ENCODE measurements around the gene DCAF12. TPM values are rescaled to one million over a fixed set of nuclear protein-coding genes. Genes with fewer than 3 reads are reported as not detected.
A peak's percentile ranks its signal among the peaks of the same experiment; 100 is the strongest.

The DCAF12 gene
- total RNA-seq, 1 donor from 2014 or later, result 52.6 TPM

DNA sequence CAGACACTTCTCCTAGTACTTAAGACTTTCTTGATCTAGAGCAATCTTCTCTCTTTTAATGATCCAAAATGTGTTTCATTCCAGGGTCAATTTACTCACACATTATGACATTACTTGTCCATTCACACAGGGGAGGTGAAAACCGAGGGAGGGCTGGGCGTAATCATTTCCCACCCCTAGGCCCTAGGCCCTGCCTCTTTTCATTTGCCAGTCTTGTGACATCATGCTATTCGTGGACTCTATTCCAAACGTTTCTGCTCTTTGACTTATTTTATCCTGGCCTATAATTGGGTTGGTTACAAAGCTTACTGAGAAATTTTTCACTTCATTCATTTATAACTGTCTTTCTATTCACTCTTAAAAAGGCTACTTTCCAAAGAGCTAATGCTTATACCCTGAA lies 2.4 kb downstream of the DCAF12 start:
- no peaks in the 10 kb centered on the region for H3K9me3 Mint-ChIP-seq
- H3K27me3 Mint-ChIP-seq (ENCODE audit: low read depth), result no peaks in the 10 kb centered on the region
- TF ChIP-seq, protein P1, sequence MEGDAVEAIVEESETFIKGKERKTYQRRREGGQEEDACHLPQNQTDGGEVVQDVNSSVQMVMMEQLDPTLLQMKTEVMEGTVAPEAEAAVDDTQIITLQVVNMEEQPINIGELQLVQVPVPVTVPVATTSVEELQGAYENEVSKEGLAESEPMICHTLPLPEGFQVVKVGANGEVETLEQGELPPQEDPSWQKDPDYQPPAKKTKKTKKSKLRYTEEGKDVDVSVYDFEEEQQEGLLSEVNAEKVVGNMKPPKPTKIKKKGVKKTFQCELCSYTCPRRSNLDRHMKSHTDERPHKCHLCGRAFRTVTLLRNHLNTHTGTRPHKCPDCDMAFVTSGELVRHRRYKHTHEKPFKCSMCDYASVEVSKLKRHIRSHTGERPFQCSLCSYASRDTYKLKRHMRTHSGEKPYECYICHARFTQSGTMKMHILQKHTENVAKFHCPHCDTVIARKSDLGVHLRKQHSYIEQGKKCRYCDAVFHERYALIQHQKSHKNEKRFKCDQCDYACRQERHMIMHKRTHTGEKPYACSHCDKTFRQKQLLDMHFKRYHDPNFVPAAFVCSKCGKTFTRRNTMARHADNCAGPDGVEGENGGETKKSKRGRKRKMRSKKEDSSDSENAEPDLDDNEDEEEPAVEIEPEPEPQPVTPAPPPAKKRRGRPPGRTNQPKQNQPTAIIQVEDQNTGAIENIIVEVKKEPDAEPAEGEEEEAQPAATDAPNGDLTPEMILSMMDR (conservative IDR thresholded peaks at IDR 0.05), result no peak
- no peak overlapping the region for H3K27ac Mint-ChIP-seq (ENCODE audit: unreplicated experiment)
- H3K4me1 Mint-ChIP-seq, result peaks cover 47% of the 10 kb centered on the region
- peaks cover 11% of the 10 kb centered on the region for H3K36me3 Mint-ChIP-seq (ENCODE audit: low read depth)
- DNase-seq (ENCODE audit: low read depth, low spot score), result no peak
- H3K4me3 Mint-ChIP-seq, result peak overlapping the region; percentile 12

DNA sequence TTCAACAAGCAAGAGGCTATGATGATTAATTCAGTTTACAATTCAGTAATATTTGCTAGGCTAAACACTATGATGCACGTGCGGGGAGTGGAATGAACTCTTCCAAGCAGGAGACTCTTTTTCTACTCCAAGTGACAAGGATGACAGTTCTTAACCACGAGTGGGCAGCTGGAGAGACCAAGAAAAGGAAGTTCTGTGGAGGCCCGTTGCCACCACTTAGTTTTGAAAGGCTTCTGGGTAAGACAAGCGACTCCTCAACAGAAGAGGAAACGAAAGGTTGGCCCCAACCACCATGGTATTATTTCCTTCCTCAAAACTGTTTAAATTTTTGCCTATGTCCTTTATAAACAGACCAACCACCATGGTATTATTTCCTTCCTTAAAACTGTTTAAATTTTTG lies 2.8 kb downstream of the DCAF12 start:
- Mint-ChIP-seq H3K27me3 (ENCODE audit: low read depth) (no peaks in the 10 kb centered on the region), H3K4me3 (peak overlapping the region; percentile 61), H3K36me3 (ENCODE audit: low read depth) (peaks cover 11% of the 10 kb centered on the region), H3K9me3 (no peaks in the 10 kb centered on the region), H3K4me1 (peaks cover 47% of the 10 kb centered on the region), H3K27ac (ENCODE audit: unreplicated experiment) (no peak overlapping the region)
- DNase-seq (ENCODE audit: low read depth, low spot score), result no peak
- TF ChIP-seq, protein P1 (conservative IDR thresholded peaks at IDR 0.05), result no peak

DNA sequence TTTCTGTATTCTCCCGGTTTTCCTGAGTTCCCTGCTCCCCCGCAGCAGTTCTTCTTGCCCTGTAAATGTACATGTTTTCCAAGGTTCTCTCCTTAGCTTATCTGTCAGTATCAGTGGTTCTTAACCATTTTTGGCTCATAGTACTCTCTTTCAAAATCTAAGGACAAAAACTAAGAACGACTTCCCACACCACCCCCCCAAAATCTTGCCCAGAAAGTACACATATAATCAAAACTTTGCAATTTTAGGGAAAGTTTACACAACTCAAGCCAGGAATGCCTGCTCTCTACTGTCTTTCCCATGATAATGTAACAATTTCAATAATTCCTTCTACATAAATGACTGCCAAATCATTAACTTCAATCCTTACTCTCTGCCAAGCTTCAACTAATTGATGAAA lies 4.5 kb downstream of the DCAF12 start:
- TF ChIP-seq, protein P1 (conservative IDR thresholded peaks at IDR 0.05), result no peak
- Mint-ChIP-seq H3K36me3 (ENCODE audit: low read depth) (peaks cover 11% of the 10 kb centered on the region), H3K9me3 (no peaks in the 10 kb centered on the region), H3K27me3 (ENCODE audit: low read depth) (no peaks in the 10 kb centered on the region), H3K4me3 (no peak overlapping the region), H3K4me1 (peaks cover 43% of the 10 kb centered on the region), H3K27ac (ENCODE audit: unreplicated experiment) (no peak overlapping the region)
- DNase-seq (ENCODE audit: low read depth, low spot score), result no peak

DNA sequence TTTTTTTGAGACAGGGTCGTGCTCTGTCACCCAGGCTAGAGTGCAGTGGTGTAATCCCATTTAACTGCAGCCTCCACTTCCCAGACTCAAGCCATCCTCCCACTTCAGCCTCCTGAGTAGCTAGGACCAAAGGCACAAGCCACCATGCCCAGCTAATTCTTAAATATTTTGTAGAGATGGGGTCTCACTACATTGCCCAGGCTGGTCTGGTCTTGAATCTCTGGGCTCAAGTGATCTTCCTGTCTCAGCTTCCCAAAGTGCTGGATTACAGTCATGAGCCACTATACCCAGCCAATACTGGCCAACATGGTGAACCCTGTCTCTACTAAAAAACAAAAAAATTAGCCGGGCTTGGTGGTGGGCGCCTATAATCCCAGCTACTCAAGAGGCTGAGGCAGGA lies 6.8 kb downstream of the DCAF12 start:
- Mint-ChIP-seq H3K4me1 (peaks cover 21% of the 10 kb centered on the region), H3K27ac (ENCODE audit: unreplicated experiment) (no peak overlapping the region), H3K27me3 (ENCODE audit: low read depth) (no peaks in the 10 kb centered on the region), H3K4me3 (no peak overlapping the region), H3K36me3 (ENCODE audit: low read depth) (peaks cover 17% of the 10 kb centered on the region), H3K9me3 (no peaks in the 10 kb centered on the region)
- DNase-seq (ENCODE audit: low read depth, low spot score), result no peak
- TF ChIP-seq, protein P1 (conservative IDR thresholded peaks at IDR 0.05), result no peak

DNA sequence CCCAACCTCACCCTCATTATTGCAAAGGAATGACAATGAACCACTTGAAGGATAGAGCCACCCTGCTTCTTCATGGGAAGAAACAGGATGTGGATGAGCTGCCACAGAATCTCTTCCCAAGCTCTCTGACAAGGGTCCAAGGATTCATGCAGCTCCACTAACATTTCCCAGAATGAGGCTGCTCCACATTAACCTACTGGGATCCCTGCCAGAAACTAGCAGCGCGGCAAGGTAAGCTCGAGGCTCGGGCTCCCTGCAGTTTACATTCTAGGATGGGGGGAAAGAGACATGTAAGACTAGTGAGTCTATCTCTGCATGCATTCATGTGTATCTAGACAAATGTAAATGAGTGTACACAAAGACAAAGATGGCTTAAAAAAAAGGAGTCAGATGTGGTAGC lies 12.1 kb downstream of the DCAF12 start:
- Mint-ChIP-seq H3K9me3 (no peaks in the 10 kb centered on the region), H3K27ac (ENCODE audit: unreplicated experiment) (no peak overlapping the region)

More for the DNA sequence above, 12.1 kb downstream of the DCAF12 start:
- H3K4me3 Mint-ChIP-seq, result no peak overlapping the region
- H3K36me3 Mint-ChIP-seq (ENCODE audit: low read depth), result peaks cover 13% of the 10 kb centered on the region
- no peaks in the 10 kb centered on the region for H3K4me1 Mint-ChIP-seq
- no peaks in the 10 kb centered on the region for H3K27me3 Mint-ChIP-seq (ENCODE audit: low read depth)
- no peak for DNase-seq (ENCODE audit: low read depth, low spot score)
- TF ChIP-seq, protein P1 (conservative IDR thresholded peaks at IDR 0.05), result no peak

All from neural crest cell (in vitro differentiated cells).